Stimulated activated CD4-positive, alpha-beta T cell treated with anti-CD3 and anti-CD28 coated beads, TNF-alpha, amount 100 ng/mL, for 24 hours (primary cell): ENCODE results near the gene MRPL43.
"Not testable (repeated sequence)": the region's sequence is repeated elsewhere in the genome, so short reads cannot be mapped to it uniquely, and the experiment has no call there.

ENCODE experiments used
- DNase-seq, 3 experiments: peaks; one replicate each; pipeline ENCODE4 v3.0.0-alpha.2; 2020; ENCODE audit warnings: low read depth in 3 of 3

The MRPL43 gene

GRCh38 chr10:100986952-100987684, at the start of gene MRPL43, which contains the start of gene TWNK:
TSS of gene MRPL43 (minus strand) at chr10:100987497. CDS start at chr10:100987443, 54 bp downstream.
TSS of gene TWNK (plus strand) at chr10:100987543. CDS start at chr10:100988211, 668 bp downstream.
- DNase-seq: peak; percentile 72 to 84 (median 81)

DNA sequence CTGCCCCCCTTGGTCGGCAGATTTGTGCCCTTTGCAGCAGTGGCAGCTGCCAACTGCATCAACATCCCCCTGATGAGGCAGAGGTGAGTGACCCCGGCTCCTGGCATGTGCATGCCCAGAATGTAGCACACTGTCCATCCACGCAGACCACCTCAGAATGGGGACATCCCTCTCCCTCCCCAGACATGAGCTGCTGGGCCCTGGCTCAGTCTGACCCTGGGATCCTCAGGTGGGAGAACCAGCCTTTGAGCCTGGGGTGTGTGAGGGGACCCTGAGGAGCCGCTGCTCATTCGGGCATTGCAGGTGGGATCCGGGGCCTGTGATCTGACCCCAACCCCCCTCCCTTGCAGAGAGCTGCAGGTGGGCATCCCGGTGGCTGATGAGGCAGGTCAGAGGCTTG, 49.4 kb upstream of the MRPL43 start:
- no peak for DNase-seq

DNA sequence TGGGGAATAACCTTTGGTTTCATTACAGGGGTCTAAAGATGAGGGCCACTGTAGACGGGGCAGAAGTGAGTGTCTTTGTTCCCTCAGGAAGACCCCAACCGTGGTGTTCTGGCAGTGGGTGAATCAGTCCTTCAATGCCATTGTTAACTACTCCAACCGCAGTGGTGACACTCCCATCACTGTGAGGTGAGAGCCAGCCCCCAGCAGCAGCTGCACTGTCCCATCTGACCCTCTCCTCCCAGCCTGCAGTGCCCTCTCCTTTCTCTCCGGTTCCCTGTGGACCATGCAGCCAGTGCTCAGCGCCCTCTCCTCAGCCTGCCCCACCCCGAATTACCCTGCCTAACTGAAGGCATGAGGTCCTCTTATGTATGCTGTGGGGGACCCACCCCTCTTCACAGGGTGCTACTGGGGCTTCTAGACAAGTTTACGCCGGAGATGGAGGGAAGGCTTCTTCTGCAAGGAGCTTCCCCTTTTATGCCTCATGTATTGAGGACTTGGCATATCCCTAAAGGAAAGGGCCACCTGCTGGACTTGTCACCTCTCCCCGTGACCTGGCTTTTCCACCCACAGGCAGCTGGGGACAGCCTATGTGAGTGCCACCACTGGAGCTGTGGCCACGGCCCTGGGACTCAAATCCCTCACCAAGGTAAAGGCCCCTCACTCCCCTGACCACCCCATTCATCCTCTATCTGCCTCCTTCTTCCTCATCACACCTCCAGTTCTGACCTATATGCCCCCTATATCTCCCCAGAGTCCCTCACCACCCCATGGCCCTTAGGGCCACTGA, 48.8 kb upstream of the MRPL43 start:
- DNase-seq: no peak

DNA sequence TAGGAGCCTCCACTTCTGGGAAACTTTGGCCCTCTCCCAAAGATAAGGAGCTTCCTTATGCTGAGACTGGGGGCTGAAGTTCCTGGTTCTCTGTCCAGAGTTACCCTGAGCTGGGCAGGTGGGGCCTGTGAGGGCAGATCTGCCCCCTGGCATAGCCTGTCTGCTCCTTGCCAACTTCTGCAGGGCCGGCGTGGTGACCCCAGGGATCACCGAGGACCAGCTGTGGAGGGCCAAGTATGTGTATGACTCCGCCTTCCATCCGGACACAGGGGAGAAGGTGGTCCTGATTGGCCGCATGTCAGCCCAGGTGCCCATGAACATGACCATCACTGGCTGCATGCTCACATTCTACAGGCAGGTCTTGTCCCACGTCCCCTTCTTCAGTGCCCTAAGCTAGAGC, 48.0 kb upstream of the MRPL43 start:
- no peak for DNase-seq

- DNase-seq: not testable (repeated sequence)
These were observed 47.1 kb upstream of the MRPL43 start for GRCh38 chr10:101034404-101034803.

DNA sequence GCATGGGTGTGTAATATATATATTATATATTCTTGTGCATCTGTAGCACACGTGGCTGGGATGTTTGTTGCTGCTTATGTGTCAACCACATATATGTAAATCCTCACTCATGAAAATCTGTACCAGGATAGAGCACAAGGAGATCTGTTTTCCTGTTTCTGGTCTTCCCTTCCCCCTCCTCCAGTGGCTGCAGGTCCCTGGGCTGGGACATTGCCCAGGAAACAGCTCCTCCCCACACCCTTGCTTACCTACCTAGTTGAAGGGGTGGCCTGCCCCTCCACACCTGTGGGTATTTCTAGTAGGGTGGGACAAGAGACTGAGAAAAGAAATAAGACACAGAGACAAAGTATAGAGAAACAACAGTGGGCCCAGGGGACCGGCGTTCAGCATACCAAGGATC, 46.0 kb upstream of the MRPL43 start:
- no peak for DNase-seq

DNA sequence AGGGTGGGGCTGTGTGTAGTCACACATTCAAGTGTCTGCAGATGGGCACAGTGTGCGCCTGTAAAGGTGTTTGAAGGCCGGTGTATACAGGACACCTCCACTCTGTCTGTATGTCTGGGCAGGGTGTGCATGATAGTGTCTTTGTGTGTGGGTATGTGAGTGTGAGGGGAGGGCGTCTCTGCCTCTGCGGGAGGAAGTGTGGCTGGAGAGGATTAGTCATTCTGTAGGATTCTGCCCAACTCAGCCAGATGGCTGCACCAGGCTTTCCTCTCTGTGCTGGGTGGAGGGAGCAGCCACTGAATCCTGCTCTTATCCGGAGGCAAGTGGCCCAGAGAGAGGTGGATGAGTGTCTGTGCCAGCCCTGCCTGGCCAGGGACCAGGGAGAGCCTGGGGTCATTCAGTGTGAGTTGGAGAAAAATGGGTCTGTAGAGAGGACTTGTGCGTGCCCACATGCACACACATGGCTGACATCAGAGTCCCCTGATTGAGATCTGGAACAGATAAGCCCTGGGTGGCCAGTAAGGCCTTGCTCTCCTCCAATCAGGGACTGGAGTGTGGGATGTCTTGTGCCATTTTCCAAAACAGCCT, 45.4 kb upstream of the MRPL43 start:
- peak in 2 of 3 experiments; percentile 28 to 58 for DNase-seq

- DNase-seq: peak; percentile 46 to 69 (median 55)
These were observed 44.7 kb upstream of the MRPL43 start for GRCh38 chr10:101031796-101032636.

GRCh38 chr10:101031128-101031795, 44.0 kb upstream of the MRPL43 start, which contains the start of the genes PDZD7 and SFXN3:
TSS of gene PDZD7 (minus strand) at chr10:101031129. CDS start at chr10:101030219, 910 bp downstream.
TSS of gene SFXN3 (plus strand) at chr10:101031234. CDS start at chr10:101034695, 3,461 bp downstream.
- peak; percentile 90 to 97 (median 93) for DNase-seq

DNA sequence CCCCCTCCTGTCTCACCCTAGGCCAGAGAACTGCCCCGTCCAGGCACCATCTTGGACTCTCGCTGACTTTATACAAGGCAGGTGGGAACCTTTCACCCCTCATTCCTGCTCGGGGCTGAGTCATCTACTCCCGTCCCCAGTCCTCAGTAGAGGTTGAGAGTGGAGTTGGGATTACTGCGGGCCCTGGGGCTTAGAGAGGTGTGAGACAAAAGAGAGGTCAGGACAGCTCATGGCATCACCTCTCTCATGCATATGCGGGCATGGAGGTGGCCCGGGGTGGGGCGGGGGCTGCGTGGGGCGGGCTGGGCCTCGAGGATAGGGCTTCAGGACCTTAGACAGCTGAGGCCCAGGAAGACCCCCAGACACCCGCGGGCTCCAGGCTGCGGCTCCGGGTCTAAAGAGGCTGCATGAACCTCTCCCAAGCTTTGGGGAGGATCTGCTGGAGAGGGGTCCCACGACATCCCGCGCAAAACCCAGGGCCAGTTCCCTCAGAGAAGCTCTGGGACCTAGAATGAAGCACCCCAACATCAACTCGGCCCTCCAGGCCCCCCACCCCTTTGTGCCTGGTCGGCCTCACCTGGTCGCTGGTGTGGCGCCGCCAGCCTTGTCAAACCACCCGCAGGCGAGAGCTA, 43.3 kb upstream of the MRPL43 start:
- no peak for DNase-seq

GRCh38 chr10:101029520-101030295, 42.4 kb upstream of the MRPL43 start:
- DNase-seq: no peak

DNA sequence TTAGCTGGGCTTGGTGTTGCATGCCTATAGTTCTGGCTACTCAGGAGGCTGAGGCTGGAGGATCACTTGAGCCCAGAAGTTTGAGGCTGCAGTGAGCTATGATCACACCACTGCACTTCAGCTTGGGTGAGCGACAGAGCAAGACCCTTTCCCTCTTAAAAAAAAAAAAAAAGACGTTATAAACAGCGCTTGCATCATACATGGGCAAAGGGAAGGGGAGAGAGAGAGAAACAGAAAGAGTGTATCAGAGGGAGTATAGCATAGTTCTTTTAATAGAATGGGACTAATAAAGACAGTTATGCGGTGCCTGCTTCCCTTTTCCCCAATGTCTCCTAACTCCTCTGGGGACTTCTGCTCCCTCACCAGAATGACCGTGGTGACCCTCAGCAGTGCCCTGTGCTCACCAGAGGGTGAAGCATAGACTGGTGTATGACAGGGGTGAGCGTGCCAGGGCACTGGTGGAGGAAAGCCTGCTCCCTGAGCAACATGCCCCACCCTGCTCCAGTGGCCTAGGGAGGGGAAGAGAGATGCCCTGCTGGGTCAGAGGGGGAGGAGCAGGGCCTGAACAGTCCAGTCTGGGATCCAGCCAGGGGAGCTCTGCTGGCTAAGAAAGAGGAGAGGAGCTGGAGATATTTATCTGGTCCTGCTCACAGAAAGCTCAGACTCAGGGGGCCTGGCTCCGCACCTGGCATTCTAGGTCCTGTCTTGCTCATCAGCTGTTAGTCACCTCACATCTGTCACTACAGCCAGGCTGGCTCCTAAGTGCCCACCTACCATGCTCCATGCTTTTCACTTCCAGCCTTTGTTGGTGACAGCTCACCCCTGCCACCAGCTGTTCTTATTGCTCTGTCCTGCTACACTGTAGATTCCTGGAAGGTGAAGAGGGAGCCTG, 41.4 kb upstream of the MRPL43 start:
- DNase-seq: no peak

DNA sequence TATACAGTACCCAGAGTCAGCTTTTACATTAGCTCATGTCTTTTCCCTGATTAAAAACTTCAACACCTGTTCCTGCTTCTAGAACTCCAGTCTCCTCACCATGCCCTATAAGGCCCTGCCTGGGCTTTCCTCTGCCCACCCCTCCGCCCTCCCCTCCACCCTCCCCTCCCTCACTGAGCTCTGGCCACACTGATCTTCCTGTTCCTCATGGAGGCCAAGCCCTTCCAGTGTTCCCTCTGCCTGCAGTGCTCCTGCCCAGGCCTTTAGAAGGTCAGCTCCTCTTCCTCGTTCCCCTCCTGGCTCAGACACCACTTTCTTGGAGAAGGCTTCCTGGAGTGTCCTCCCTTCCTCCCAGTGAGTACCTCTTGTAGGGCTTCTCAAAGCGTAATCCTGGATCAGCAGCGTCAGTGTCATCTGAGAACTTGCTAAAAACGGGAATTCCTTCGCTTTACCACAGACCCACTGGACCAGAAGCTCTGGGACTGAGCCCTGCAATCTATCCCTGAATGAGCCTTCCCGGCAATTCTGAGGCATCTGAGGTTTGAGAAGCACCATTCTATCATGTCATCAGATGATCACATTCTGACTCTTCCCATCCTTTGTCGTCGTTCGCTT, 39.9 kb upstream of the MRPL43 start:
- no peak for DNase-seq

GRCh38 chr10:101022967-101023705, 35.8 kb upstream of the MRPL43 start:
- no peak for DNase-seq

DNA sequence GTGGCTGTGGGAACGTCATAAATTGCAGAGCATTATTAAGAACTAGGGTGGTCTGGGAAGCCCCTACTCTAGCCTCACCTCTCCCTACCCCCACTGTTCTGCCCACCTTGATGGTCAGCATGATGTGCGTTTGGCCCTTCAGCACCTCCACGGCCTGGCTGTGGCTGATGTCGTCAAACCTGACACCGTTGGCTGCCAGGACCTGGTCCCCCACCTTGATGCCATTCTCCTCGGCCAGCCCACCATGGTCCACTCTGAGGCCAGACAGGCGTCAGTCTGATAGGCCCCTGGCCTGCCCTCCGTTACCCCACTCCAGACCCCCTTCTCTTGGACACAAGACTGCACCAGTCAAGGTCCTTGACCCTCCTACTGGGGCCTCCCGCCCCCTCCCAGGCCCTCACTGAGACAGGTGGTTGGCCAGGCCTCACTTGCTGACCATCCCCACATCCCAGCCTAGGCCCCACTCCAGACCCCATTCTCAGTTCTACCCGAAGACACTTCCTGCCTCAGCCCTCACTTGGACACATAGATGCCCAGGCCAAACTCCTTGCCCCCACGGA, 34.5 kb upstream of the MRPL43 start:
- DNase-seq: no peak

- DNase-seq: no peak
These were observed 33.9 kb upstream of the MRPL43 start for GRCh38 chr10:101021239-101021638.
